Esophagus (tissue), 2 donors: ENCODE results near the gene NEDD9. TPM values are rescaled to one million over a fixed set of nuclear protein-coding genes. Genes with fewer than 3 reads are reported as not detected.

Experiments used
- H3K27ac ChIP-seq, 2 donors: one replicate each; pipeline ENCODE4 v1.5.1; 2013; ENCODE audit warnings: low read depth in 2 of 2, mild to moderate bottlenecking in 2 of 2, inconsistent platforms in 1 of 2, low read length in 1 of 2, moderate library complexity in 1 of 2
- H3K27me3 ChIP-seq, 2 donors: one replicate each; pipeline ENCODE4 v1.6.1; 2013; ENCODE audit warnings: low read length in 2 of 2, control low read depth in 1 of 2, mild to moderate bottlenecking in 1 of 2; ENCODE audit not compliant: insufficient read depth in 2 of 2, control insufficient read depth in 1 of 2
- H3K36me3 ChIP-seq, 2 donors: one replicate each; pipeline ENCODE4 v1.6.1; 2013; ENCODE audit warnings: low read length in 1 of 2; ENCODE audit not compliant: control insufficient read depth in 2 of 2, insufficient read depth in 2 of 2
- H3K4me1 ChIP-seq, 2 donors: one replicate each; pipeline ENCODE4 v1.6.1; 2013; ENCODE audit warnings: low read length in 1 of 2; ENCODE audit not compliant: control insufficient read depth in 2 of 2, insufficient read depth in 2 of 2
- H3K4me3 ChIP-seq, 2 donors: one replicate each; pipeline ENCODE4 v1.5.1; 2013; ENCODE audit warnings: low read length in 2 of 2, mild to moderate bottlenecking in 2 of 2, low read depth in 1 of 2, moderate library complexity in 1 of 2
- H3K9me3 ChIP-seq, 2 donors: one replicate each; pipeline ENCODE4 v1.6.1; 2013; ENCODE audit warnings: mild to moderate bottlenecking in 2 of 2, low read depth in 1 of 2, low read length in 1 of 2, moderate library complexity in 1 of 2; ENCODE audit not compliant: control insufficient read depth in 2 of 2, insufficient read depth in 1 of 2
- WGBS, 2 donors: extraction: QIAGEN DNeasy Blood & Tissue Kit; methylation state at CpG; one replicate each; pipeline ENCODE4 v1.1.7; 2013; 5-methylcytosine and 5-hydroxymethylcytosine counted together
- polyA plus RNA-seq, 2 donors: library from polyadenylated mRNA; stranded (reverse); fragments of 200-250 nt; gene quantifications; one replicate each; pipeline ENCODE4 v1.2.3, GENCODE V29; 2013
- donor health status: healthy with polysubstance abuse.
- donor health status: Bipolar disorder and iron deficiency.

NEDD9 gene
- polyA plus RNA-seq, 2 donors = 1.6 to 2.1 TPM

GRCh38 chr6:11206576-11206975, 25.9 kb downstream of the NEDD9 start:
- Histone ChIP-seq H3K27me3 (no peaks in the 10 kb centered on the region), H3K9me3 (no peaks in the 10 kb centered on the region), H3K27ac (no peak overlapping the region), H3K4me3 (no peak overlapping the region), H3K4me1 (peaks cover 2 to 3% of the 10 kb centered on the region in 2 donors), H3K36me3 (no peaks in the 10 kb centered on the region)
- 40 to 50% methylated on average over 3 of the region's 3 CpGs for WGBS, 2 donors

DNA sequence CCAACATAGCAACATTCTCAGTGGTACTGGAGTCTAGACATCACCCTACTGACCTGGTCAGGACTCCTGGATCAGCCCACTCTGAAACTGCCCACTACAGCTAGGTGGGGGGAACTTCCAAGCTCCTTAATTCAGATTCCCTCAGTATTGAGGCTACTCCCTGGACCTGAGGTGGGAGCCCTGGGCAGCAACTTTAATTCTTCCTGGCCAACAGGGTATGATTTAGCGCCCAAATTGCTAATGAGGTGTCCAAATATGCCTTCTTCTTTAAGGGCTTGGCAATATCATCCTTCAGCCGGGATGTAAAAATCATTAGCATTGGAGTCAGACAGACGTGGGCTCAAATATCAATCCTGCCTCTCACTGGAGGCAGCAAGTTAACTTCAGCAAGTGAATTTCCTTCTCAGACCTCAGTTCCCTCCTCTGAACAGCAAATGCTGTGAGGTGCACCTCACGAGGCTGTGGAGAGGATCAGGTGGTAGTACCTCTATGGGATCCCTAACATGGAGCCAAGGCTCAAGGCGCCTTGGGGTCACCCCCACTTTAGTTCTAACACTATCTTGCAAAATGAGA, 27.6 kb downstream of the NEDD9 start:
- Histone ChIP-seq H3K4me3 (no peak overlapping the region), H3K4me1 (peaks cover 2 to 3% of the 10 kb centered on the region in 2 donors), H3K27ac (no peak overlapping the region), H3K9me3 (no peaks in the 10 kb centered on the region), H3K27me3 (no peaks in the 10 kb centered on the region), H3K36me3 (peaks cover 0 to 2% of the 10 kb centered on the region in 2 donors)
- WGBS, 2 donors = 94% methylated on average over 5 of the region's 5 CpGs

DNA sequence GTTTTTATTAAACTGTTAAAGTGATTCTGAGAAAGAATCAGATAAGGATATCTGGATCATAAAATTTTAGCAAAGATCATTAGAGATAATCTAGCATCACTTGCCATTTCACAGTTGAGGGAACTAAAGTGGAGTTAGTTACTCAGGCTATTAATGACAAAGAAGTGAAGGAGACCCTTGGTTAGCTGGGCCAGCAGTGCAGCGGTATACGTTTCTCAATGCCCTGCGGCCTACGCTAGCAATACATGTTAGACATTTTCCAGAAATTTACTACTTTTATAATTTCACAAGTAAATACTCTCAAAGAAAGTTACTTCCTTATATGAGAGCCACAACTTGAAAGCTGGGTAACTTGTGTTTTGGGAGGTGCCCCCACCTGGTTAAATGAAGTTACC, 28.5 kb downstream of the NEDD9 start:
- Histone ChIP-seq H3K4me3 (no peak overlapping the region), H3K27ac (no peak overlapping the region), H3K4me1 (peaks cover 2 to 3% of the 10 kb centered on the region in 2 donors), H3K36me3 (peaks cover 0 to 2% of the 10 kb centered on the region in 2 donors), H3K27me3 (no peaks in the 10 kb centered on the region), H3K9me3 (no peaks in the 10 kb centered on the region)
- 97 to 99% methylated on average over 4 of the region's 4 CpGs for WGBS, 2 donors

GRCh38 chr6:11203306-11204004, 29.0 kb downstream of the NEDD9 start:
- peaks cover 2 to 3% of the 10 kb centered on the region in 2 donors for H3K4me1 ChIP-seq
- WGBS, 2 donors = 86 to 87% methylated on average over 6 of the region's 6 CpGs
- H3K36me3 ChIP-seq = peaks cover 0 to 2% of the 10 kb centered on the region in 2 donors
- H3K9me3 ChIP-seq = no peaks in the 10 kb centered on the region
- H3K4me3 ChIP-seq = no peak overlapping the region
- no peak overlapping the region for H3K27ac ChIP-seq
- no peaks in the 10 kb centered on the region for H3K27me3 ChIP-seq

DNA sequence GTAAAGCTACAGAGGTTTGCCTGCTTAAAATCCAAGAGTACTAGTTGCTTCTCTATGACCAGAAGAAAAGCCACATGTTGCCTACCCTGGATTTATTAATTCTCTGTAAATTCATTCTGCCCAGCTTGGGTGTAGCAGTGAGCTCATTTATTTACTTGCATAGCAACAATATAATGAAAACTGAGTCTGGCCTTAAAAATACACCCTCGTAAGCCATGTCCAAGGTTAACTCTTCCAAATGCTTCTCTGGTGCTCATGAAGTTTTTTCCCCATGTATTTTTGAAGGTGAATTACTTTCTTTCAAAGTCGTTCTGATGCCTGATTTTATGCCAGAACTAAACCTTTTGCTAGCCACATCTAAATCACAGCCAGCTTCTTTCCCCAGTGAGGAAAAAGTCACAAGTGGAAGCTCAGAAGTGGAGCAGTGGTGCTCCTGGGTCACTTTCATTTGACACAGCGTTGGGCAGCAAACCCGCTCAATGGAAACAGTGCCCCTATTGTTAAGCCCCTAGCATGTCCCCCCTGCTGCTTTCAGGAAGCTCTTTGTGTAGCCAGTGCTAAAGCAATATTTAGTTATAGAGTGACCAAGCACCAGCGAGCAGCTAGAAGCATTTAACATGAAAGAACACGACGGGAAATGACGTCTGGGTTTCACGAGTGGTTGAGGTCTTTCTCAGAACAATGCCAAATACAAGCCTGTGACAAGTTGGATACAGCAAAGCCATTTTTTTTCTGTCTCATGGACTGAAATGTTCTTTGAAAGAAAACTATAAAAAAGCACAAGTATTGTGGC, 29.8 kb downstream of the NEDD9 start:
- WGBS, 2 donors = 61 to 68% methylated on average over 9 of the region's 9 CpGs
- Histone ChIP-seq H3K4me1 (peaks cover 0 to 3% of the 10 kb centered on the region in 2 donors), H3K36me3 (peaks cover 0 to 2% of the 10 kb centered on the region in 2 donors), H3K27ac (no peak overlapping the region), H3K9me3 (no peaks in the 10 kb centered on the region), H3K27me3 (no peaks in the 10 kb centered on the region), H3K4me3 (no peak overlapping the region)

- Histone ChIP-seq H3K4me3 (no peak overlapping the region), H3K36me3 (peaks cover 0 to 2% of the 10 kb centered on the region in 2 donors), H3K27me3 (no peaks in the 10 kb centered on the region), H3K27ac (no peak overlapping the region), H3K9me3 (no peaks in the 10 kb centered on the region), H3K4me1 (peaks cover 0 to 2% of the 10 kb centered on the region in 2 donors)
- WGBS, 2 donors = 70% methylated on average over 4 of the region's 4 CpGs
Measured at GRCh38 chr6:11201772-11202512, 30.5 kb downstream of the NEDD9 start.

DNA sequence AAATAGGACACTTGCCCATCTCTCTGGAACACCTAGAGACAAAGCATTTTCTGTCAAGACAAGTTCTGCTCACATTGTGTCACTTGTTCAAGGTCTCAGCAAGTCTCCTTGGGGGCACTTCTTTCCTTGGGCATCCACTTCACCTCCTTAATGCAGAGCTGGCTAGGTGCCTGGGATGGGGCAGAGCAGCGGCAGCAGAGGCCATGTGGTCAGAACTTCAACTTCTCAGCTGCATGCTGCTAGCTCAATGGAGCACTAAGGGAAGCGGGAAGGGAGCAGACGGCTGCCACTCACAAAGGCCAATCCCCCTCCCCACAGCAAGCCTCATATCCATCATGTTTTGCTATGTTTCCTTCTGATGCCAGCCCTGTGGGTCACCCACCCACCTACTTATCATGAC, 31.5 kb downstream of the NEDD9 start:
- Histone ChIP-seq H3K36me3 (peaks cover 0 to 2% of the 10 kb centered on the region in 2 donors), H3K4me1 (peaks cover 0 to 2% of the 10 kb centered on the region in 2 donors), H3K27me3 (no peaks in the 10 kb centered on the region), H3K27ac (no peak overlapping the region), H3K4me3 (no peak overlapping the region), H3K9me3 (no peaks in the 10 kb centered on the region)
- 66 to 67% methylated on average over 3 of the region's 3 CpGs for WGBS, 2 donors

DNA sequence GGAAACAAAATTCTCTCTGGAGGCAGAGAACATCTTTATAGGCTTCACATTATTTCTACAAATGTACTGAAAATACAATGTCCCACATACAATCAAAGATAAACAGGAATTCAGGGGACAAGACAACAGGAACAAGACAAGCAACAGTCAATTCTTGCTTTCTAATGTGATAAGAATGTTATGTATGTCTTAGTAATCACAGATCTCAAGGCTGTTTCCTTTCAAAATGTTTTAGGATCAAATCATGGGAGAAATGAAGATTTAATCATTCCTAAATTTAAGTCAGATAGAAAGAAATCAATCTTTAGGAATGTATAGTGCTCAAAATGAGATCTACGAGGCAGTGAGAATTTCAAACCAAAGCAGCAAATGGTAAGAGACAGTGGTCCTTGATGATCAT, 32.1 kb downstream of the NEDD9 start:
- Histone ChIP-seq H3K27ac (no peak overlapping the region), H3K36me3 (peaks cover 0 to 2% of the 10 kb centered on the region in 2 donors), H3K4me1 (no peaks in the 10 kb centered on the region), H3K4me3 (no peak overlapping the region), H3K27me3 (no peaks in the 10 kb centered on the region), H3K9me3 (no peaks in the 10 kb centered on the region)
- WGBS, 2 donors = 94 to 97% methylated on average over 1 of the region's 1 CpG
